Panc1 (cell line): ENCODE data around the gene SEMA6A. TPM values are rescaled to one million over a fixed set of nuclear protein-coding genes. Genes with fewer than 3 reads are reported as not detected.

Experiments used
- ATAC-seq: fragments of 200-7000 bp; cut with Tn5 transposase; 2 replicates; pipeline ENCODE4 v1.9.1; 2020; ENCODE audit warnings: mild to moderate bottlenecking, moderate library complexity
- BruUV-seq: library from RNA; stranded (reverse); fragments of 400-500 nt; replicated peaks from 2 replicates; lab custom pipeline; 2021; lab: Mats Ljungman, UMichigan
- CTCF ChIA-PET: fragments of 300-600 bp; sonication (Branson Sonifier 250); formaldehyde crosslinking; loops from one replicate; lab custom pipeline; 2022; ENCODE audit warnings: antibody characterized with exemption; lab: Charles Lee
- POLR2A ChIA-PET: fragments of 300-600 bp; sonication (Branson Sonifier 250); formaldehyde crosslinking; loops from one replicate; lab custom pipeline; 2022; ENCODE audit warnings: antibody characterized with exemption; lab: Charles Lee
- DNase-seq: peaks from one replicate; pipeline ENCODE4 v3.0.0-alpha.2; 2010; ENCODE audit warnings: low read depth, low spot score
- H3K27ac ChIP-seq: 2 replicates; pipeline ENCODE4 v1.5.1; 2011; ENCODE audit warnings: mild to moderate bottlenecking, low read length, inconsistent platforms
- H3K27me3 ChIP-seq: fragments of 200-500 bp; sonication (Bioruptor generic); 2 replicates; pipeline ENCODE4 v1.6.0; 2014; ENCODE audit warnings: low read length, inconsistent platforms; ENCODE audit not compliant: control insufficient read depth, insufficient read depth
- H3K36me3 ChIP-seq: fragments of 200-500 bp; sonication (Bioruptor generic); 2 replicates; pipeline ENCODE4 v1.5.1; 2014; ENCODE audit warnings: inconsistent platforms, mild to moderate bottlenecking, low read length, moderate library complexity; ENCODE audit not compliant: control insufficient read depth, insufficient read depth
- H3K4me1 ChIP-seq: 2 replicates; pipeline ENCODE4 v1.5.1; 2011; ENCODE audit warnings: inconsistent platforms, mild to moderate bottlenecking, low read length, moderate library complexity; ENCODE audit not compliant: control insufficient read depth, insufficient read depth
- H3K4me3 ChIP-seq, 2 experiments: 2 replicates each; pipeline ENCODE4 v1.5.1; 2011 to 2012; ENCODE audit warnings: low read depth in 2 of 2, low read length in 2 of 2, mild to moderate bottlenecking in 2 of 2, inconsistent platforms in 1 of 2, moderate library complexity in 1 of 2
- H3K9me3 ChIP-seq: fragments of 200-500 bp; sonication (Bioruptor generic); 2 replicates; pipeline ENCODE4 v1.5.1; 2014; ENCODE audit warnings: low read depth, mild to moderate bottlenecking, inconsistent platforms, low read length, moderate library complexity; ENCODE audit not compliant: control insufficient read depth, insufficient read depth
- CTCF ChIP-seq: fragments of 450-650 bp; IDR thresholded peaks from 2 replicates; pipeline ENCODE4 v1.5.1; 2017; ENCODE audit warnings: mild to moderate bottlenecking
- POLR2AphosphoS5 ChIP-seq: IDR thresholded peaks from 2 replicates; pipeline ENCODE4 v1.6.1; 2012; ENCODE audit warnings: mild to moderate bottlenecking, low read depth, low read length, moderate library complexity
- SIN3A ChIP-seq: IDR thresholded peaks from 2 replicates; pipeline ENCODE4 v1.6.1; 2012; ENCODE audit warnings: low read depth, mild to moderate bottlenecking, low read length, moderate library complexity, borderline replicate concordance; ENCODE audit not compliant: insufficient read depth
- TCF7L2 ChIP-seq: IDR thresholded peaks from 2 replicates; pipeline ENCODE4 v1.6.1; 2011; ENCODE audit warnings: mild to moderate bottlenecking, low read depth, low read length, inconsistent platforms
- in situ Hi-C: cut with HindIII; loops from 2 replicates; pipeline ENCODE4 v1.10.0; 2016; ENCODE audit warnings: low sequenced_read_pairs, low pct_unique_long_range_greater_than_20kb
- intact Hi-C: fragments of 100-400 bp; cut with micrococcal nuclease; formaldehyde crosslinking; loops from one replicate; pipeline ENCODE4 v1.10.0; 2022; ENCODE audit not compliant: unreplicated experiment
- total RNA-seq: library from RNA; stranded (reverse); gene quantifications from one replicate; pipeline ENCODE4 v1.2.1, GENCODE V29; 2021; ENCODE audit not compliant: unreplicated experiment
- TF ChIP-seq, protein P1 (sequence below), 2 experiments: IDR thresholded peaks; 2 replicates each; pipeline ENCODE4 v1.6.1; 2011 to 2012; ENCODE audit warnings: low read depth in 2 of 2, control low read depth in 1 of 2, low read length in 1 of 2, mild to moderate bottlenecking in 1 of 2, moderate library complexity in 1 of 2; ENCODE audit not compliant: insufficient read depth in 1 of 2

SEMA6A gene
- total RNA-seq, 1 experiment from 2014 or later, result 0.54 TPM

DNA sequence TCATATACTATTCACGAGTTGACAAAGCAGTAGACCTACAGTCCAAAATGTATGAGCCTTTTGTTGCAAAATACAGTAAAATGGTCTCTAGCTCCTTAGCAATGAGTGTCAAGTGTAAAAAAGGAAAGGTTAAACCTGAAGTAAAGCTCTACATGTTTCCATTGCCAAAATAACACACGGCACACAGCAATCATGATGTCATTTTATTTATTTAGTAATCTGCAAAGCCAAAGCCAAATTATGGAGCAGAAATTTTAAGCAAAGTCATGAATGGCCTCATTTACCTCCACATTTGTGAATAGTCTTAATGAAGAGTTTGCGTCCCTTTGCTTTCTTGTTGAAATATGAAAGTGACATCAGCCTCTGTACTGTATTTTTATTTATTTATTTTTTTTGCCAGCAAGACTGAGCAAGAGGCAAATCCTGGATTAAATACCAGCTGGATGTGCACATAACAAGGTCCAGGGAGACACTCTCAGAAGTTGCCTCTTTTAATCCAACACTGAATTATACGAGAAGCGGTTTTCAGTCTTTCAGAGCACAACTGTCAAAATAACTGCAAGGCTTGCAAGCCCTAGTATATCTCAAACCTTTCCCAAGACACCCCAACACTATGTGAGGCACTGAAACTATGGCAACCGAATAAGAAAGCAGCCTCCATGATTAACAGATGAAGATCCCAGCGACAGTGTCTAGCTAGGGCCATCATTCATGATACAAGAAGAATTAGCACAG lies 9.7 kb downstream of the SEMA6A start:
- Histone ChIP-seq H3K27me3 (peaks cover 22% of the 10 kb centered on the region), H3K9me3 (no peaks in the 10 kb centered on the region), H3K4me3 (no peak overlapping the region), H3K4me1 (no peaks in the 10 kb centered on the region), H3K36me3 (no peaks in the 10 kb centered on the region), H3K27ac (no peak overlapping the region)
- intact Hi-C loops, result loop anchor here (10.0 kb wide), 1 partner anchor 430 kb away; no protein-coding TSS in a partner anchor
- in situ Hi-C loops, result no loop called here
- ATAC-seq (no peak), DNase-seq (no peak)
- CTCF ChIA-PET, result interaction anchor here (0.6 kb wide), 1 partner anchor 306 kb away, joined by 7 read pairs; no protein-coding TSS in a partner anchor
- TF ChIP-seq POLR2AphosphoS5 (no peak), TCF7L2 (no peak), CTCF (no peak), SIN3A (no peak)
- TF ChIP-seq, protein P1, sequence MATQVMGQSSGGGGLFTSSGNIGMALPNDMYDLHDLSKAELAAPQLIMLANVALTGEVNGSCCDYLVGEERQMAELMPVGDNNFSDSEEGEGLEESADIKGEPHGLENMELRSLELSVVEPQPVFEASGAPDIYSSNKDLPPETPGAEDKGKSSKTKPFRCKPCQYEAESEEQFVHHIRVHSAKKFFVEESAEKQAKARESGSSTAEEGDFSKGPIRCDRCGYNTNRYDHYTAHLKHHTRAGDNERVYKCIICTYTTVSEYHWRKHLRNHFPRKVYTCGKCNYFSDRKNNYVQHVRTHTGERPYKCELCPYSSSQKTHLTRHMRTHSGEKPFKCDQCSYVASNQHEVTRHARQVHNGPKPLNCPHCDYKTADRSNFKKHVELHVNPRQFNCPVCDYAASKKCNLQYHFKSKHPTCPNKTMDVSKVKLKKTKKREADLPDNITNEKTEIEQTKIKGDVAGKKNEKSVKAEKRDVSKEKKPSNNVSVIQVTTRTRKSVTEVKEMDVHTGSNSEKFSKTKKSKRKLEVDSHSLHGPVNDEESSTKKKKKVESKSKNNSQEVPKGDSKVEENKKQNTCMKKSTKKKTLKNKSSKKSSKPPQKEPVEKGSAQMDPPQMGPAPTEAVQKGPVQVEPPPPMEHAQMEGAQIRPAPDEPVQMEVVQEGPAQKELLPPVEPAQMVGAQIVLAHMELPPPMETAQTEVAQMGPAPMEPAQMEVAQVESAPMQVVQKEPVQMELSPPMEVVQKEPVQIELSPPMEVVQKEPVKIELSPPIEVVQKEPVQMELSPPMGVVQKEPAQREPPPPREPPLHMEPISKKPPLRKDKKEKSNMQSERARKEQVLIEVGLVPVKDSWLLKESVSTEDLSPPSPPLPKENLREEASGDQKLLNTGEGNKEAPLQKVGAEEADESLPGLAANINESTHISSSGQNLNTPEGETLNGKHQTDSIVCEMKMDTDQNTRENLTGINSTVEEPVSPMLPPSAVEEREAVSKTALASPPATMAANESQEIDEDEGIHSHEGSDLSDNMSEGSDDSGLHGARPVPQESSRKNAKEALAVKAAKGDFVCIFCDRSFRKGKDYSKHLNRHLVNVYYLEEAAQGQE (IDR thresholded peaks at IDR 0.05; ENCODE audit: insufficient read depth in 1 of 2, low read depth in 2 of 2, low read length in 1 of 2), result no peak
- POLR2A ChIA-PET, result no interaction called here
- no TSS peak for BruUV-seq

DNA sequence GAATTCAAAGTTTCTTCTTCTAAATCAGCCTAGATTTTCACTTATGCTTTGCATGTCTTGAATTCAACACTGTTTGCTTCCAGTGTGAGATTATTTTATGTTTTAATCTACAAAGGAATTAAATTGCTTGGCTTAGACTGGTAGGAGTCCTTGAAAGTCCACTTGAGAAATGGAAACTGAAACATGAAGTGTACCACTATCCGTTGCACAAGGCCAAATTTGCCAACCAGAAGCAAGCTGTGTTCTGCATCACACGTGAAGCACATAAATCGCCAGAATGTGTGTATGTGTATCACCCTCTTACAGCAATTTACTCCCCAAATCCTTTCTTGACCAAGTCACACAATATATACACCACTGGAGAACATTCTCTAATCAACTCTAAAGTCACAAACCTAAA lies 10.3 kb downstream of the SEMA6A start:
- intact Hi-C loops (loop anchor here (10.0 kb wide), 1 partner anchor 430 kb away; no protein-coding TSS in a partner anchor), in situ Hi-C loops (no loop called here)
- CTCF ChIA-PET, result no interaction called here
- POLR2A ChIA-PET, result no interaction called here
- peaks cover 18% of the 10 kb centered on the region for H3K27me3 ChIP-seq
- no peaks in the 10 kb centered on the region for H3K4me1 ChIP-seq
- DNase-seq (no peak), ATAC-seq (no peak)
- no peaks in the 10 kb centered on the region for H3K9me3 ChIP-seq
- TF ChIP-seq SIN3A, result no peak
- no peak for TF ChIP-seq TCF7L2
- TF ChIP-seq CTCF, result no peak
- TF ChIP-seq POLR2AphosphoS5, result no peak
- no peak overlapping the region for H3K27ac ChIP-seq
- H3K36me3 ChIP-seq, result no peaks in the 10 kb centered on the region
- no TSS peak for BruUV-seq
- no peak overlapping the region for H3K4me3 ChIP-seq
